A673 (cell line): ENCODE data around the gene RASD2. TPM values are rescaled to one million over a fixed set of nuclear protein-coding genes. Genes with fewer than 3 reads are reported as not detected.

ENCODE experiments used
- BruUV-seq: library from RNA; stranded (reverse); fragments of 400-500 nt; replicated peaks from 2 replicates; lab custom pipeline; 2021; lab: Mats Ljungman, UMichigan
- CTCF ChIA-PET: fragments of 300-600 bp; sonication (Branson Sonifier 250); formaldehyde crosslinking; loops from one replicate; lab custom pipeline; 2022; ENCODE audit warnings: antibody characterized with exemption; lab: Charles Lee
- POLR2A ChIA-PET: fragments of 300-600 bp; sonication (Branson Sonifier 250); formaldehyde crosslinking; loops from one replicate; lab custom pipeline; 2022; ENCODE audit warnings: antibody characterized with exemption; ENCODE audit not compliant: low non-redundant PET; lab: Charles Lee
- DNase-seq: peaks from one replicate; pipeline ENCODE4 v3.0.0-alpha.2; 2015; ENCODE audit warnings: low spot score
- H3K27ac ChIP-seq: fragments of 200-600 bp; sonication (generic); 2 replicates; pipeline ENCODE4 v1.5.1; 2016; ENCODE audit warnings: mixed run types, low read depth, mild to moderate bottlenecking, mixed read lengths, antibody characterized with exemption, low read length; ENCODE audit not compliant: poor library complexity, severe bottlenecking
- H3K27me3 ChIP-seq: fragments of 200-600 bp; sonication (generic); replicated peaks from 2 replicates; pipeline ENCODE4 v1.6.1; 2017; ENCODE audit warnings: mixed run types, low read depth, mild to moderate bottlenecking, mixed read lengths, antibody characterized with exemption, low read length; ENCODE audit not compliant: insufficient read depth, poor library complexity
- H3K36me3 ChIP-seq: fragments of 200-600 bp; sonication (generic); 2 replicates; pipeline ENCODE4 v1.6.1; 2016; ENCODE audit warnings: mixed run types, mild to moderate bottlenecking, mixed read lengths, antibody characterized with exemption, low read length; ENCODE audit not compliant: insufficient read depth, poor library complexity, severe bottlenecking
- H3K4me1 ChIP-seq: fragments of 200-600 bp; sonication (generic); 2 replicates; pipeline ENCODE4 v1.6.1; 2017; ENCODE audit warnings: mixed run types, mild to moderate bottlenecking, mixed read lengths, antibody characterized with exemption, low read length; ENCODE audit not compliant: insufficient read depth, poor library complexity, severe bottlenecking
- H3K4me3 ChIP-seq: fragments of 200-600 bp; sonication (generic); 2 replicates; pipeline ENCODE4 v1.5.1; 2016; ENCODE audit warnings: low read depth, mixed run types, mild to moderate bottlenecking, mixed read lengths, low read length; ENCODE audit not compliant: poor library complexity, severe bottlenecking
- H3K9me3 ChIP-seq: fragments of 200-600 bp; sonication (generic); 2 replicates; pipeline ENCODE4 v1.6.1; 2016; ENCODE audit warnings: mixed run types, low read depth, mild to moderate bottlenecking, mixed read lengths, antibody characterized with exemption, low read length; ENCODE audit not compliant: poor library complexity, severe bottlenecking
- EZH2 ChIP-seq: fragments of 200-600 bp; sonication (generic); IDR thresholded peaks from 2 replicates; pipeline ENCODE4 v1.6.1; 2017; ENCODE audit warnings: borderline replicate concordance, low read depth, mild to moderate bottlenecking, mixed read lengths, antibody characterized with exemption, low read length; ENCODE audit not compliant: poor library complexity, severe bottlenecking
- intact Hi-C: fragments of 100-400 bp; cut with micrococcal nuclease; formaldehyde crosslinking; loops from one replicate; pipeline ENCODE4 v1.10.0; 2022; ENCODE audit not compliant: unreplicated experiment
- total RNA-seq: library from RNA; stranded (reverse); gene quantifications from 2 replicates; pipeline ENCODE4 v1.2.3, GENCODE V29; 2021
- TF ChIP-seq, protein P1 (sequence below): fragments of 300-800, 200-600 bp; sonication (generic); conservative IDR thresholded peaks from 2 replicates; pipeline ENCODE4 v1.5.1; 2017; ENCODE audit warnings: low read depth, mild to moderate bottlenecking, antibody characterized with exemption, low read length, moderate library complexity, mixed read lengths

The RASD2 gene
- total RNA-seq, 1 experiment from 2014 or later: 1.3 TPM

- TF ChIP-seq, protein P1, sequence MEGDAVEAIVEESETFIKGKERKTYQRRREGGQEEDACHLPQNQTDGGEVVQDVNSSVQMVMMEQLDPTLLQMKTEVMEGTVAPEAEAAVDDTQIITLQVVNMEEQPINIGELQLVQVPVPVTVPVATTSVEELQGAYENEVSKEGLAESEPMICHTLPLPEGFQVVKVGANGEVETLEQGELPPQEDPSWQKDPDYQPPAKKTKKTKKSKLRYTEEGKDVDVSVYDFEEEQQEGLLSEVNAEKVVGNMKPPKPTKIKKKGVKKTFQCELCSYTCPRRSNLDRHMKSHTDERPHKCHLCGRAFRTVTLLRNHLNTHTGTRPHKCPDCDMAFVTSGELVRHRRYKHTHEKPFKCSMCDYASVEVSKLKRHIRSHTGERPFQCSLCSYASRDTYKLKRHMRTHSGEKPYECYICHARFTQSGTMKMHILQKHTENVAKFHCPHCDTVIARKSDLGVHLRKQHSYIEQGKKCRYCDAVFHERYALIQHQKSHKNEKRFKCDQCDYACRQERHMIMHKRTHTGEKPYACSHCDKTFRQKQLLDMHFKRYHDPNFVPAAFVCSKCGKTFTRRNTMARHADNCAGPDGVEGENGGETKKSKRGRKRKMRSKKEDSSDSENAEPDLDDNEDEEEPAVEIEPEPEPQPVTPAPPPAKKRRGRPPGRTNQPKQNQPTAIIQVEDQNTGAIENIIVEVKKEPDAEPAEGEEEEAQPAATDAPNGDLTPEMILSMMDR: no peak
- no peak for TF ChIP-seq EZH2
- no peak overlapping the region for H3K27ac ChIP-seq
- peaks cover 33% of the 10 kb centered on the region for H3K4me1 ChIP-seq
- no TSS peak for BruUV-seq
- ChIA-PET CTCF (no interaction called here), POLR2A (interaction anchor here (0.5 kb wide), 1 partner anchor 202 kb away, joined by 4 read pairs; no protein-coding TSS in a partner anchor)
- no peak overlapping the region for H3K4me3 ChIP-seq
- no peaks in the 10 kb centered on the region for H3K27me3 ChIP-seq
- intact Hi-C loops: no loop called here
- H3K36me3 ChIP-seq: no peaks in the 10 kb centered on the region
- DNase-seq: no peak
- H3K9me3 ChIP-seq: no peaks in the 10 kb centered on the region
These were observed 11.0 kb downstream of the RASD2 start for GRCh38 chr22:35551549-35552177.

DNA sequence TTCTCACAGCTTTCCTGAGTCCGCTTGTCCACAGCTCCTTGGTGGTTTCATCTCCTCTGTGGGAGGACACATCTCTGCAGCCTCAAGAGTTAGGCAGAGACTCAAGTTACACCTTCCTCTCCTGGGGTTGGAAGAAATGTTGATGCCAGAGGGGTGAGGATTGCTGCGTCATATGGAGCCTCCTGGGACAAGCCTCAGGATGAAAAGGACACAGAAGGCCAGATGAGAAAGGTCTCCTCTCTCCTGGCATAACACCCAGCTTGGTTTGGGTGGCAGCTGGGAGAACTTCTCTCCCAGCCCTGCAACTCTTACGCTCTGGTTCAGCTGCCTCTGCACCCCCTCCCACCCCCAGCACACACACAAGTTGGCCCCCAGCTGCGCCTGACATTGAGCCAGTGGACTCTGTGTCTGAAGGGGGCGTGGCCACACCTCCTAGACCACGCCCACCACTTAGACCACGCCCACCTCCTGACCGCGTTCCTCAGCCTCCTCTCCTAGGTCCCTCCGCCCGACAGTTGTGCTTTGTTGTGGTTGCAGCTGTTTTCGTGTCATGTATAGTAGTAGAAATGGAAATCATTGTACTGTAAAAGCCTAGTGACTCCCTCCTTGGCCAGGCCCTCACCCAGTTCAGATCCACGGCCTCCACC, 11.7 kb downstream of the RASD2 start:
- intact Hi-C loops: no loop called here
- ChIA-PET POLR2A (no interaction called here), CTCF (no interaction called here)
- Histone ChIP-seq H3K9me3 (no peaks in the 10 kb centered on the region), H3K27me3 (no peaks in the 10 kb centered on the region), H3K4me3 (no peak overlapping the region), H3K27ac (no peak overlapping the region), H3K36me3 (no peaks in the 10 kb centered on the region), H3K4me1 (peaks cover 33% of the 10 kb centered on the region)
- TF ChIP-seq, protein P1: no peak
- TF ChIP-seq EZH2: no peak
- DNase-seq: peak; percentile 66
- BruUV-seq: no TSS peak

- DNase-seq: no peak
- Histone ChIP-seq H3K36me3 (no peaks in the 10 kb centered on the region), H3K27ac (no peak overlapping the region), H3K9me3 (no peaks in the 10 kb centered on the region), H3K27me3 (no peaks in the 10 kb centered on the region), H3K4me3 (no peak overlapping the region), H3K4me1 (peaks cover 33% of the 10 kb centered on the region)
- intact Hi-C loops: no loop called here
- CTCF ChIA-PET: no interaction called here
- BruUV-seq: no TSS peak
- TF ChIP-seq, protein P1: no peak
- POLR2A ChIA-PET: no interaction called here
These were observed 12.2 kb downstream of the RASD2 start for GRCh38 chr22:35552846-35553245.
